Neuronal stem cell (in vitro differentiated cells): ENCODE data around the gene TEAD4.

ENCODE experiments used
- DNase-seq: peaks from one replicate; pipeline ENCODE4 v3.0.0-alpha.2; 2013; ENCODE audit warnings: low spot score
- H2AFZ ChIP-seq: one replicate; pipeline ENCODE4 v1.6.1; 2013; ENCODE audit warnings: mild to moderate bottlenecking, low read length, inconsistent platforms
- H2AK5ac ChIP-seq: 2 replicates; pipeline ENCODE4 v1.6.1; 2013; ENCODE audit warnings: low read depth, mild to moderate bottlenecking, inconsistent platforms, low read length, moderate library complexity, mixed read lengths
- H2BK120ac ChIP-seq: 2 replicates; pipeline ENCODE4 v1.6.1; 2013; ENCODE audit warnings: low read depth, mild to moderate bottlenecking, inconsistent platforms, low read length, moderate library complexity, mixed read lengths
- H2BK12ac ChIP-seq: one replicate; pipeline ENCODE4 v1.6.1; 2013; ENCODE audit warnings: low read length, inconsistent platforms
- H2BK15ac ChIP-seq: 2 replicates; pipeline ENCODE4 v1.6.1; 2013; ENCODE audit warnings: mild to moderate bottlenecking, low read length, inconsistent platforms, mixed read lengths
- H2BK5ac ChIP-seq: one replicate; pipeline ENCODE4 v1.6.1; 2013; ENCODE audit warnings: inconsistent platforms, mild to moderate bottlenecking, low read length, moderate library complexity
- H3K14ac ChIP-seq: one replicate; pipeline ENCODE4 v1.6.1; 2013; ENCODE audit warnings: low read length, inconsistent platforms
- H3K18ac ChIP-seq: 2 replicates; pipeline ENCODE4 v1.6.1; 2013; ENCODE audit warnings: low read length, inconsistent platforms
- H3K23ac ChIP-seq: 2 replicates; pipeline ENCODE4 v1.6.1; 2013; ENCODE audit warnings: low read depth, mild to moderate bottlenecking, mixed read lengths, low read length, inconsistent platforms; ENCODE audit not compliant: poor library complexity
- H3K27ac ChIP-seq: replicated peaks from 3 replicates; pipeline ENCODE4 v1.5.1; 2013; ENCODE audit warnings: low read length, inconsistent platforms
- H3K27me3 ChIP-seq, 3 experiments: 2 replicates each; pipeline ENCODE4 v1.6.1; 2013; ENCODE audit warnings: low read length in 3 of 3, mild to moderate bottlenecking in 2 of 3, inconsistent platforms in 1 of 3, low read depth in 1 of 3, mixed read lengths in 1 of 3, moderate library complexity in 1 of 3; ENCODE audit not compliant: control insufficient read depth in 3 of 3, insufficient read depth in 3 of 3
- H3K36me3 ChIP-seq, 2 donors: replicated peaks in 1 of 2; 2 replicates each; pipeline ENCODE4 v1.6.1; 2013; ENCODE audit warnings: low read length in 2 of 2; ENCODE audit not compliant: control insufficient read depth in 2 of 2, insufficient read depth in 2 of 2
- H3K4ac ChIP-seq: 2 replicates; pipeline ENCODE4 v1.6.1; 2013; ENCODE audit warnings: inconsistent platforms, mild to moderate bottlenecking, low read length, moderate library complexity
- H3K4me1 ChIP-seq, 2 donors: 1 replicate in 1 of 2; 2 replicates in 1 of 2; pipeline ENCODE4 v1.6.1; 2013; ENCODE audit warnings: low read length in 2 of 2, low read depth in 1 of 2; ENCODE audit not compliant: control insufficient read depth in 2 of 2, insufficient read depth in 1 of 2
- H3K4me2 ChIP-seq: one replicate; pipeline ENCODE4 v1.6.1; 2013; ENCODE audit warnings: mild to moderate bottlenecking, low read length, inconsistent platforms; ENCODE audit not compliant: insufficient read depth, poor library complexity, severe bottlenecking
- H3K4me3 ChIP-seq, 2 donors: 2 replicates each; pipeline ENCODE4 v1.5.1; 2013; ENCODE audit warnings: low read length in 2 of 2, mild to moderate bottlenecking in 2 of 2, inconsistent platforms in 1 of 2, moderate library complexity in 1 of 2
- H3K79me1 ChIP-seq: one replicate; pipeline ENCODE4 v1.6.1; 2013; ENCODE audit warnings: low read depth, mild to moderate bottlenecking, inconsistent platforms, low read length, moderate library complexity
- H3K9ac ChIP-seq: one replicate; pipeline ENCODE4 v1.6.1; 2013; ENCODE audit warnings: mild to moderate bottlenecking, low read depth, low read length, inconsistent platforms; ENCODE audit not compliant: poor library complexity
- H3K9me3 ChIP-seq, 2 donors: replicated peaks in 1 of 2; 2 replicates each; pipeline versions ENCODE3 to v1.6.1; 2013; ENCODE audit warnings: low read length in 2 of 2, mild to moderate bottlenecking in 2 of 2, inconsistent platforms in 1 of 2, low read depth in 1 of 2, mixed read lengths in 1 of 2, moderate library complexity in 1 of 2; ENCODE audit not compliant: control insufficient read depth in 2 of 2, insufficient read depth in 1 of 2
- H4K8ac ChIP-seq: one replicate; pipeline ENCODE4 v1.6.1; 2013; ENCODE audit warnings: low read depth, mild to moderate bottlenecking, inconsistent platforms, low read length, moderate library complexity
- H4K91ac ChIP-seq: one replicate; pipeline ENCODE4 v1.6.1; 2013; ENCODE audit warnings: low read length, low read depth, mild to moderate bottlenecking, inconsistent platforms; ENCODE audit not compliant: poor library complexity
- WGBS, 2 donors: extraction: QIAGEN DNeasy Blood & Tissue Kit; methylation state at CpG; one replicate each; pipeline ENCODE4 v1.1.7; 2013; ENCODE audit warnings: missing lambda C conversion rate in 2 of 2, mixed read lengths in 1 of 2; ENCODE audit not compliant: insufficient read length in 2 of 2, insufficient replicate concordance in 1 of 2; ENCODE audit errors: extremely low coverage in 2 of 2; 5-methylcytosine and 5-hydroxymethylcytosine counted together

The TEAD4 gene

DNA sequence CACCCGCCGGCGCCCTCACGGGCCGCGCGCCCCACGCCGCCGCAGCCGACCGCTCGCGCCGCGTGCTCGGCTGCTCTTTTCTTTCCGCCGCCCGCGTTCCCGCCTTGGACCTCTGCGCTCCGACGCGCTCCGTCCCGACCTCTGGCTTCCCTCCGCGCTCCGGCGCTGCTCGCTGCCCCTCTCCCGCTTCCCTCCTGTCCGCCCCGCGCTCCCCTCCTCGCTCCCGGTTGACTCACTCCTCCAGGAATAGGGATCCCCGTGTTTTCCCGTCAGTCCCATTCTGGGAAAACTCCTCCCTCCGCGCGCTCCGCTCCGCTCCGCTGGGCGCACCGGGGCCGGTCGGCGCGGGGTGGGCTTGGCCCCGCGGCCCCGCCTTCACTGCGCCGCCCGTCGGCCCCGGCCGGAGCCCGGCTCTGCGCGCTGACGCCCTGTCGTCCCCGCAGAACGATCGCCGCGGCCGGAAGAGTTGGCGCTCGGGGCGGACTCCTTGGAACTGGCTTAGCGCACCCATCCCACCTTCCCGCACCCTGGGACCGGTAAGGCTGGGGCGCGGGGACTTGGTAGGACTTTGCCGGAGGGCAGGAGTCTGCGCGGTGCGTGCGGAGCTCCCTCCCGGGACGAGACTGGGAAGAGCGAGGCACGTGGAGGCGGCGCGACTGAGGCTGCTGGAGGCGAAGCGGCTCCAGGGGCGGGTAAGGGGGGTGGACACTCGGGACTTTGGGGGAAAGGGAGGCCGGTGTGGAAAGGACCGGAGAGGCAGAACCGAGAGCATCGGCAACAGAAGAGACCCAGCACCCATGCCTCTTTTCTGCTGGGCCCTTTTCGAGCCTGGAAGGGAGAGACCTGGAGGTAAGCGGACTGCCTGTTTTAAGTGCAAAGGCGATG lies 550 bp downstream of the TEAD4 start:
- Histone ChIP-seq H3K4ac (peak overlapping the region; percentile 86), H2AFZ (peak overlapping the region; percentile 99), H2BK15ac (peak overlapping the region; percentile 71), H2AK5ac (peak overlapping the region; percentile 59), H3K27me3 (peaks cover 0 to 9% (median 0%) of the 10 kb centered on the region in 3 experiments), H2BK12ac (peak overlapping the region; percentile 97), H3K9me3 (no peaks in the 10 kb centered on the region), H3K4me1 (peaks cover 26 to 28% of the 10 kb centered on the region in 2 donors), H3K36me3 (peaks cover 0 to 2% of the 10 kb centered on the region in 2 donors), H3K27ac (peak overlapping the region; percentile 88), H3K4me2 (peak overlapping the region; percentile 91), H4K91ac (no peak overlapping the region), H2BK120ac (peak overlapping the region; percentile 85), H3K9ac (peak overlapping the region; percentile 91), H4K8ac (no peak overlapping the region), H3K18ac (peak overlapping the region; percentile 99), H3K79me1 (peaks cover 8% of the 10 kb centered on the region), H3K23ac (peak overlapping the region; percentile 92), H3K4me3 (peak overlapping the region; percentile 88), H3K14ac (peak overlapping the region; percentile 95), H2BK5ac (peak overlapping the region; percentile 33)
- WGBS, 2 donors: no CpG with 5 or more reads among the region's 104 CpGs
- DNase-seq: peak; percentile 48

DNA sequence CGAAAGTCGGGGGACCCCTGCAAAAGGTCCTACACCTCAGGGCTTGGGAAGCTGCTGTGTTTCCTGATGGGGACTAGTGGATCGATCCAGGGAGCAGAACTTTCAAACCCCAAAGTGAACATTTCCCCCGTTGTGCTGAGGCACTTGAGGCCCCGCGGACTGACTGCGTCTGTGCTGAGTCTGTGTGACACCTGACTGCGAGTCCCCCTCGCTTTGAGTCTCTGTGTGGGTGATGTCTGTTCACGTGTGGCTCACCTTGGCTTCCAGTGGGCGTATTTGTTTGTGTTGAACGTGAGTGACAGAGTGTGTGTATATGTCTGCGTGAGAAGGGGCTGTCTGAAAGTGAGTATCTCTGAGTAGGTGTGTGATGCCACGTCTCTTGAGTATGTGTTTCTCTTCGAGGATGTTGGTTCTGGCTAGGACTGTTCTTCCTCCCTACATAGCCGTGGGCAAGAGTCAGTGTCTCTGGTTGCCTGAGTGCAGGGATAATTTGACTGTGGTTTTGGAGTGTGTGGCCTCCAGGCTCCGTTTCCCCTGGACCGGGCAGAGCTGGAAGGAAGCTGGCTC lies 1.3 kb downstream of the TEAD4 start:
- no CpG with 5 or more reads among the region's 18 CpGs for WGBS, 2 donors
- H3K27ac ChIP-seq: no peak overlapping the region

DNA sequence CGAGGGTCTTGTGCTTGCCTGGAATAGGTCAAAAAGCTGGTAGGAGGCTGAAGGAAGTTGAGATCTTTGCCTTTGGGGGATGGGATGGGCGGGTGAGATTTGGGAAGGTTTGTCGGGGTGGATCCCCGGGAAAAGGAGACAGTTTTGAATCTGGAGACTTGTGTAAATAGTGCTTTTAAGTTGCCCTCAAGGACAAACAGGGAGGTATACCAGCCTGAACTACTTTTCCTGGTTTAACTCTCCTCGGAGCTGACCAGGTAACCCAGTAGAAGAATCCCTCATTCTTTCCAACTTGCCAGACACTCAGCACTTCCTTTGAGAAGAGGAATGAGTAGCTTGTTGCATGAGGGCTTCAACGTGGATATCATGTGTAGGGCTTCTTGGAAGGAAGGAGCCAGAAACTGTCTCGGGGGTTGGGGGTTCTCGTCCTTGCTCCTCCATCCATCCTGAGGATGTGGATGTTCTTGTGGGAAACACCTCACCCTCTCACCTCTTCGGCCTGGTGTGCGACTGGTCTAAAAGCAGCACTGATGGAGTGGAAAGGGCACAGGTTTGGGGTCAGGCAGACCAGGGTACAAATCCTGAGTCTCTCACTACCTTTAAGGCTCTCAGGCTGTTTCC lies 1.9 kb downstream of the TEAD4 start:
- Histone ChIP-seq H2BK12ac (no peak overlapping the region), H2BK120ac (no peak overlapping the region), H3K4me2 (peak overlapping the region; percentile 91), H3K79me1 (peaks cover 8% of the 10 kb centered on the region), H2BK15ac (no peak overlapping the region), H3K36me3 (peaks cover 0 to 10% of the 10 kb centered on the region in 2 donors), H3K9ac (no peak overlapping the region), H4K91ac (no peak overlapping the region), H2AFZ (peak overlapping the region; percentile 99), H3K27ac (no peak overlapping the region), H3K18ac (no peak overlapping the region), H3K27me3 (peaks cover 0 to 9% (median 0%) of the 10 kb centered on the region in 3 experiments), H2BK5ac (no peak overlapping the region), H2AK5ac (no peak overlapping the region), H4K8ac (no peak overlapping the region), H3K9me3 (no peaks in the 10 kb centered on the region), H3K23ac (no peak overlapping the region), H3K4me3 (peak overlapping the region in 1 of 2 donors; percentile 88), H3K14ac (no peak overlapping the region), H3K4me1 (peaks cover 26 to 28% of the 10 kb centered on the region in 2 donors), H3K4ac (no peak overlapping the region)
- DNase-seq: no peak
- WGBS, 2 donors: no CpG with 5 or more reads among the region's 10 CpGs

More for the DNA sequence above, 1.3 kb downstream of the TEAD4 start:
- Histone ChIP-seq H2BK12ac (no peak overlapping the region), H3K23ac (no peak overlapping the region), H3K4me1 (peaks cover 26 to 28% of the 10 kb centered on the region in 2 donors), H4K8ac (no peak overlapping the region), H3K79me1 (peaks cover 8% of the 10 kb centered on the region), H2AFZ (peak overlapping the region; percentile 99), H3K27me3 (peaks cover 0 to 9% (median 0%) of the 10 kb centered on the region in 3 experiments), H2BK120ac (no peak overlapping the region), H2AK5ac (peak overlapping the region; percentile 59), H3K9ac (peak overlapping the region; percentile 65), H3K9me3 (no peaks in the 10 kb centered on the region), H3K14ac (no peak overlapping the region), H3K4me3 (peak overlapping the region; percentile 88), H3K36me3 (peaks cover 0 to 6% of the 10 kb centered on the region in 2 donors), H3K18ac (peak overlapping the region; percentile 4), H2BK5ac (no peak overlapping the region), H3K4ac (no peak overlapping the region), H2BK15ac (peak overlapping the region; percentile 5), H3K4me2 (peak overlapping the region; percentile 91), H4K91ac (no peak overlapping the region)
- peak; percentile 20 for DNase-seq
